Ramos (cell line): ENCODE results near the gene SPRYD3.
"Not testable (repeated sequence)": the region's sequence is repeated elsewhere in the genome, so short reads cannot be mapped to it uniquely, and the experiment has no call there.

Experiments
- in situ Hi-C: fragments of 300-500 bp; cut with MboI; formaldehyde crosslinking; loops from one replicate; pipeline ENCODE4 v1.14.3; 2022; ENCODE audit warnings: low sequenced_read_pairs; ENCODE audit not compliant: unreplicated experiment

Gene SPRYD3

DNA sequence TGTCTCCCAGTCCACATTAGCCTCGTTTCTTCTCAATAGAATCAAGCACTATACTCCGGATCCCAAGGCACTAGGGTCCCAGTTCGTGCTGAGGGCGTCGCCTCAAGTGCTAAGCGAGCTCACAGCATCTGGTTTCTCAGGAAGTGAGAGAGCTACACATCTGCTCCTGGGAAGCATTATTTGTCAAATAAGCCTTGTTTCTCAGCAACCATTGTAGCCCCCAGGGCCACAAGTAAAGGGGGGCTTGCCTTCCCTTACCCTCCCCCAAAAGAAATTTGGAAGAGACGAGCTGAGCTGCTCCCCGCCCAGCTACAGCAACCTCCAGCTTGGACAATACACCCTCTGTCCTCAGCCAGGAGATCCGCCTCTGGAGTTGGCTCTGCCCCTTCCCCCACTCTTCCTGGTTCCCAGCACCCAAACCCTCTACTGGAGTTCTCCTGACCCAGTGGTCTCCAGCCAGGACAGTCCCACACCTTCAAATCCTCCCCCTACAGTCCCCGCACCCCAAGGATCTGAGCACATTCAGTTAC, 35.1 kb downstream of the SPRYD3 start:
- in situ Hi-C loops: no loop called here

DNA sequence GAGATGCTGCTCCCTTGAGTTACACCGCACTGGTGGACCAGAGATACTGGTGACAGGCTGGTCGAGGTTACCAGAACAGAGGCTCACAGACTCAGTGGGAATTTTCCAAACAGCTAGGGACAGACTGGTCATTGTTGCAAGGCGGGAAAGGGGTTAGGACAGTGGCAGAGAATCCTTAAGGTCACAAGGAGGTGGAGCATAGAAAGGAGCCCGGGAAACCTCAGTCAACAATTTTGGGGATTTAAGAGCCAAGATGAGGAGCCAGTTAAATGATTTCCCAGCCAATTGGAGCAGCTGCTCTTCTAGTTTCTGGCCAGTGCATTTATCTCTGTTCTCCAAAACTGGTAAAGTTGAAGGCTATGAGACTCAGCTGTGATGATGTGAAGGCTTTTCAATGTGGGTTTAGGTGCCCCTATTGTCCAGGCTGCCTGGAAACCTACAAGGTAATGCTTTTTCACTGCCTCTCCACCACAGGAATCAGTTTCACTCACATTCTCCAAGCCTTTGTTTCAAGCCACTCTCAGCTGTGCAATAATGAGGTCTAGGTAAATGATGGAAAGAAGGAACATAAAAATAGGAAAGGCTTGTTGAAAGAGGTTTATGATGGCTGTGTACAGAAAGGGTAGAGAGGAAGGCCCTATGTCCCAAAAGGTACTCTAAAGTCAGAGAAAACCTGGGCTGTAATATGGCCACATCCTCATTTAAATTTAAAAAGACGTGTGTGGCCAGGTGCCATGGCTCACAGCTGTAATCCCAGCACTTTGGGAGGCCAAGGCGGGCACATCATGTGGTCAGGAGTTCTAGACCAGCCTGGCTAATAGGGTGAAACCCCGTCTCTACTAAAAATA, 36.4 kb downstream of the SPRYD3 start:
- in situ Hi-C loops: no loop called here

DNA sequence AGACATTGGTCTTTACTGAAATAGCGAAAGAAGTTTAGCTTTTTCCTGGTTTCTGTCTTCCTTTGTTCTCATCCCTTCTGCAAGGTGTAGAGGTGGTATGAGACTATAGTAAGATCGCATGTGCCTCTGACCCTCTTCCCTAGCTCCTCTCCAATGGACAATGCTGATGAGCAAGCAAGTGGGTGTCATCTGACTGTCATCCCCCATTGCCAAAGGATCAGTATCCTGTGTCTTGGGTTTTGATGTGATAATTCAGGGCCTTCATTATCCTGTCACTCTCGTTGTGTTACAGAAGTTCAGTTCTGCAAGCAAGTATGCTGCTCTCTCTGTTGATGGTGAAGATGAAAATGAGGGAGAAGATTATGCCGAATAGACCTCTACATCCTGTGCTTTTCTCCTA, 39.3 kb downstream of the SPRYD3 start:
- in situ Hi-C loops: no loop called here

DNA sequence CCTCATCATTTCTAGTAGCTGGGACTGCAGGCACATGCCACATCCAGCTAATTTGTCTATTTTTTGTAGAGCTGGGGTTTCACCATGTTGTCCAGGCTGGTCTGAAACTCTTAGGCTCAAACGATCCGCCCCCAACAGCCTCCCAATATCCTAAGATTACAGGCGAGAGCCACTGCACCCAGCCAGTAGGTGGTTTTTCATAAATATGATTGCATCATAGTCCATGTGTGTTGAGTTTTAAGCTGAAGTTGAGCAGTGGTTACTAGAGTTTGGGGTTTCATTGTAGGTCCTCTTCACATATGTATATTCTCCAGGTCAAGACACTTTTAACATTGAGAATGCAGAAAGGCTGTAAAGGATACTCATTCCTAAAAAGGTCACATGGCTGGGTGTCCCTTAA, 42.4 kb downstream of the SPRYD3 start:
- in situ Hi-C loops: no loop called here

DNA sequence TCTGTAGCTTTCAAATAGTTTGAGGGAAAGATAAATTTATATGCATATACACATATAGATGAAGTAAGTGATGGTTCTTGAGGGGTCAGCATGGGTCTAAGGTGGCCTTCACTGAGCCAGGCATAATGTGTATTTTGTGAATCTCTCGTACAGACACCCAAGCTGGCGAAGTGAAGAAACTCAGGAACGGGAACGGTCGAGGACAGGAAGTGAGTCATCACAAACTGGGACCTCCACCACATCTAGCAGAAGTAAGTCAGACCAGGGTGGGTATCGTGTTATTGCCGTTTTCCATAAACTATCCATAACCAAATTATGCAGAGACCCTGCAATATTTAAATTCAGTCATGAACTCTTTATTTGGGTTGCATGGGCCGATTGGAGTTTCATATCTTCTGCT, 44.7 kb downstream of the SPRYD3 start:
- in situ Hi-C loops: no loop called here

DNA sequence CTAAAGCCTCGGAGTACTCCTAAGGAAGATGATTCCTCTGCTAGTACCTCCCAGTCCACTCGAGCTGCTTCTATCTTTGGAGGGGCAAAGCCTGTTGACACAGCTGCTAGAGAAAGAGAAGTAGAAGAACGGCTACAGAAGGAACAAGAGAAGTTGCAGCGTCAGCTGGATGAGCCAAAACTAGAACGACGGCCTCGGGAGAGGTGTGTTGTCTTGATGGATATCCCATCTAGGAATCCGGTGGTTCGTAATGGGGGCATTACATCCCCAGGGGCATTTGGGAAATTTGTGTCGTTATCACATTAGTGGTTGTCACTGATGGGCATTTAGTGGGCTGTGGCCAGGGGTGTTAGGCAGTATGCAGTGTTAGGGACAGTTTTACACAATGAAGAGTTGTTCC, 45.4 kb downstream of the SPRYD3 start:
- in situ Hi-C loops: not testable (repeated sequence)

DNA sequence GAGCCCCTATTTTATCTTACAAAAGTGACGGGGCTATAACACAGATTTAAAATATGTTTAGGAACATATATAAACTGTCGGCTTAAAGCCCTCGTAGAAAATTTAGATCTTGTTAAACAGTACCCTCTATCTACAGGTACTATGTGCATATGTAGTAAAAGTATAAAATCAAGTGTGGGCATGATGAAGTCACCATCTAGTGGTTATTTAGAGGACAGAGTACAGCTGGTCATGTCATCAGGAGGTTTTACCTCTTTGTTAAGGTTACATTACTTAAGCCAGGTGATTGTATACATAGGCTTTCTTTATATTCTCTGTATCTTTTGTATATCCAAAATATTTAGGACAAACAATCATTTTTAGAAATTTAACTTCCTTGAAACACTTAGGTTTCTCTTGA, 47.6 kb downstream of the SPRYD3 start:
- in situ Hi-C loops: no loop called here

DNA sequence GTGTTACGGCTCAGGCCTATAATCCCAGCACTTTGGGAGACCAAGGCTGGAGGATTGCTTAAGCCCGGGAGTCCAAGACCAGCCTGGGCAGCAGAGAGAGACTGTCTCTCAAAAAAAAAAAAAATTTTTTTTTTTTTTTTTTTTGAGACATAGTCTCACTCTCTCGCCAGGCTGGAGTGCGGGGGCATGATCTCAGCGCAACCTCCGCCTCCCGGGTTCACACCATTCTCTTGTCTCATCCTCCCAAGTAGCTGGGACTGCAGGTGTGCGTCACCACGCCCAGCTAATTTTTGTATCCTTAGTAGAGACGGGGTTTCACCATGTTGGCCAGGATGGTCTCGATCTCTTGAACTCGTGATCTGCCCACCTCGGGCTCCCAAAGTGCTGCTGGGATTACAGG, 52.2 kb downstream of the SPRYD3 start:
- in situ Hi-C loops: not testable (repeated sequence)

DNA sequence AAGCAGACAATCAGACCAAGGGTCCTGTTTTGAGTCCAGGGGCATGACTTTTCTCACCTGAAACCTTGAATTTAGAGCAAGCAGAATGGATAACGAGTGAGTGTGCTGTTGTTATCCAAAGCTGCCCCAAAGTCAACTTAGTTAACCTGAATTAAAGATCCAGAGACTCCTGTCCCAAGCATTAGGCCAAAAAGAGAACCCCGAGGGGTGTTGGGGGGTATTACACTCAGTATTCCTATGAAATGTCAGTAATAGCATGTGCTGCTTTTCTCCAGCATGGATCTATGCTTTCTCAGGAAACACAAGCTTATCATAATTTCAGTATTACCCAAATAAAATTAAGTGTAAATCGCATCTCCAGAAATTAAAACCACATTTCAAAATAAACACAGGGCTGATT, 53.9 kb downstream of the SPRYD3 start:
- in situ Hi-C loops: no loop called here

DNA sequence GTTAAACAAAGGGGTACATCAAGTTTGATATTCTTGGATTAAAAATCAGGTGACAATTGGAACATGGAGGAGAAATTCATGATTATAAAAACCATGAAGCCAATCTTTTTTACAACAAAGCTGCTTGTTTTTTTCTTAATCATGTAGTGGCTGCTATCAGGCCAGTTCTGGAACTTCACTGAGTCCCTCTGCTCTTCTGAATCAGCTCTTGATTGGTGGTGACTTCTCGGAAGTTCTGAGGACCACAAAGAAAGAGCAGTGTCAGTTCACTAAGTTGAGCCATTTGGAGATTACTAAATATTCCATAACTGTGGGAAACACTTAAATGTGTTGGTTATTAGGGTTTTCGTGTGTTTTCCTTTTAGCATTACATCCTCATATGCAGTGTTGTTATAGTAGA, 64.5 kb downstream of the SPRYD3 start:
- in situ Hi-C loops: no loop called here
